Loucy (cell line): ENCODE results near the gene SYT2.
"Not testable (repeated sequence)": the region's sequence is repeated elsewhere in the genome, so short reads cannot be mapped to it uniquely, and the experiment has no call there.

Source experiments
- H2AFZ ChIP-seq: fragments of 200-600 bp; sonication (generic); 2 replicates; pipeline ENCODE4 v1.6.0; 2016; ENCODE audit warnings: antibody characterized with exemption, mild to moderate bottlenecking, low read length, moderate library complexity
- H3F3A ChIP-seq: fragments of 200-600 bp; 2 replicates; pipeline ENCODE4 v1.6.0; 2016; ENCODE audit warnings: antibody characterized with exemption, low read depth, mild to moderate bottlenecking
- H3K27me3 ChIP-seq: fragments of 200-600 bp; sonication (generic); 2 replicates; pipeline ENCODE4 v1.6.1; 2014; ENCODE audit warnings: low read length, mild to moderate bottlenecking; ENCODE audit not compliant: insufficient read depth, poor library complexity, severe bottlenecking
- H3K36me3 ChIP-seq: fragments of 200-600 bp; sonication (generic); 2 replicates; pipeline ENCODE4 v1.6.1; 2016; ENCODE audit warnings: low read length; ENCODE audit not compliant: insufficient read depth
- H3K4me1 ChIP-seq: fragments of 200-600 bp; sonication (generic); 2 replicates; pipeline ENCODE4 v1.5.1; 2014; ENCODE audit warnings: low read length, mild to moderate bottlenecking; ENCODE audit not compliant: insufficient read depth, poor library complexity, severe bottlenecking
- H3K4me2 ChIP-seq: fragments of 200-600 bp; sonication (generic); 2 replicates; pipeline ENCODE4 v1.6.0; 2014; ENCODE audit warnings: antibody characterized with exemption, low read length, low read depth, mild to moderate bottlenecking; ENCODE audit not compliant: poor library complexity, severe bottlenecking
- H3K4me3 ChIP-seq: fragments of 200-600 bp; sonication (generic); 2 replicates; pipeline ENCODE4 v1.5.1; 2014; ENCODE audit warnings: low read length, mild to moderate bottlenecking, mixed read lengths; ENCODE audit not compliant: poor library complexity, severe bottlenecking
- H3K79me2 ChIP-seq: fragments of 200-600 bp; sonication (generic); 2 replicates; pipeline ENCODE4 v1.6.1; 2014; ENCODE audit warnings: low read length; ENCODE audit not compliant: insufficient read depth
- H3K9ac ChIP-seq: fragments of 200-600 bp; sonication (generic); 2 replicates; pipeline ENCODE4 v1.6.0; 2014; ENCODE audit warnings: mild to moderate bottlenecking, low read depth, low read length, moderate library complexity; ENCODE audit not compliant: poor library complexity, severe bottlenecking
- H3K9me2 ChIP-seq: fragments of 200-600 bp; sonication (generic); replicated peaks from 2 replicates; pipeline ENCODE4 v1.6.1; 2016; ENCODE audit warnings: low read depth, low read length, mixed read lengths
- H3K9me3 ChIP-seq: fragments of 200-600 bp; sonication (generic); 2 replicates; pipeline ENCODE4 v1.6.1; 2014; ENCODE audit warnings: mild to moderate bottlenecking, antibody characterized with exemption, low read length, low read depth; ENCODE audit not compliant: insufficient read depth
- H4K20me1 ChIP-seq: fragments of 200-600 bp; sonication (generic); 2 replicates; pipeline ENCODE4 v1.6.0; 2014; ENCODE audit warnings: antibody characterized with exemption, low read length, mild to moderate bottlenecking; ENCODE audit not compliant: insufficient read depth, poor library complexity, severe bottlenecking
- EZH2phosphoT487 ChIP-seq: fragments of 200-600 bp; IDR thresholded peaks from 2 replicates; pipeline ENCODE4 v1.6.1; 2018; ENCODE audit warnings: antibody characterized with exemption, mild to moderate bottlenecking, moderate library complexity, borderline replicate concordance
- TF ChIP-seq, protein P1 (sequence below): fragments of 200-600 bp; sonication (generic); conservative IDR thresholded peaks from 2 replicates; pipeline ENCODE4 v1.5.1; 2014; ENCODE audit warnings: mild to moderate bottlenecking, antibody characterized with exemption, low read length

SYT2 gene

DNA sequence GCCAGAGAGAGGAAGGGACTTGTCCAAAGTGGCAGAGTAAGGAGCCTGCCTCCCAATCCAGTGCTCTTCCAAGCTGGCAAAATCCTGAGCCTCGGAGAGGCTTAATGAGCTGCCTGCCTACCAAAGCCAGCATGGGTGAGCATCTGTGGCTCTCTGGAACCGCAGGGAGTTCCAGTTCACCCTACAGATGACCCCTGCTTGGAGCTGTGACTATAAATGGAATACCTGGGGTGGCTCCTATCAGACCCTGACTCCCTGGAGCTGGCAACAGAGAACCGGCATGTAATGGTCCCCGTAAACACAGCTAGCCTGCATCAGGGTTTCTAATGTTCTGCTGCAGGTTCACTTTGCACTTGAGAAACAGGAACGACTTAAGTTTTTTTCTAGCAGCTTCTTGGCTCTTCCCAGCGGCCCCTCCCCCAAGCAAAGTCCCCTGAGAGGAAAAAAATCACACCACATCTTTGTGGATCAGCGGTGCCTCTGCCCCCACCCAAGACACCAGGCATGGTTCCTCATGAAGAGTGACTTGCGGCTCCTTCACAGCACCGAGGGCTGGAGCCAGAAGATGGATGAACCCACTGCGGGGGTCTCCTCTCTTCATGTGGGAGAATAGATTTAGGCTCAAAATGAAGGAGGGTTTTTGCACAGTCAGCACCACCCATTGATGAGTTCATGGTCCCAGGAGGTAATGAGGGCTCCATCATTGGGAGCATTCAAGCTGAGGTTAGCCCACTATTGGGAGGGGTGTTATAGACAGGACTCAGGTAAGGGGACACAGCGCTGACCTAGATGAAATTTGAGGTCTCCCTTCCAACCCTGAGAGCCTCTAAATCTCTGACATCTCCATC is 79.0 kb downstream of the SYT2 start:
- no peaks in the 10 kb centered on the region for H3F3A ChIP-seq
- H3K4me2 ChIP-seq, result no peak overlapping the region
- no peak overlapping the region for H3K4me3 ChIP-seq
- no peaks in the 10 kb centered on the region for H3K9me2 ChIP-seq
- H3K36me3 ChIP-seq, result no peaks in the 10 kb centered on the region
- H2AFZ ChIP-seq, result no peak overlapping the region
- TF ChIP-seq, protein P1, sequence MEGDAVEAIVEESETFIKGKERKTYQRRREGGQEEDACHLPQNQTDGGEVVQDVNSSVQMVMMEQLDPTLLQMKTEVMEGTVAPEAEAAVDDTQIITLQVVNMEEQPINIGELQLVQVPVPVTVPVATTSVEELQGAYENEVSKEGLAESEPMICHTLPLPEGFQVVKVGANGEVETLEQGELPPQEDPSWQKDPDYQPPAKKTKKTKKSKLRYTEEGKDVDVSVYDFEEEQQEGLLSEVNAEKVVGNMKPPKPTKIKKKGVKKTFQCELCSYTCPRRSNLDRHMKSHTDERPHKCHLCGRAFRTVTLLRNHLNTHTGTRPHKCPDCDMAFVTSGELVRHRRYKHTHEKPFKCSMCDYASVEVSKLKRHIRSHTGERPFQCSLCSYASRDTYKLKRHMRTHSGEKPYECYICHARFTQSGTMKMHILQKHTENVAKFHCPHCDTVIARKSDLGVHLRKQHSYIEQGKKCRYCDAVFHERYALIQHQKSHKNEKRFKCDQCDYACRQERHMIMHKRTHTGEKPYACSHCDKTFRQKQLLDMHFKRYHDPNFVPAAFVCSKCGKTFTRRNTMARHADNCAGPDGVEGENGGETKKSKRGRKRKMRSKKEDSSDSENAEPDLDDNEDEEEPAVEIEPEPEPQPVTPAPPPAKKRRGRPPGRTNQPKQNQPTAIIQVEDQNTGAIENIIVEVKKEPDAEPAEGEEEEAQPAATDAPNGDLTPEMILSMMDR, result no peak
- no peak for TF ChIP-seq EZH2phosphoT487
- H3K27me3 ChIP-seq, result no peaks in the 10 kb centered on the region
- H3K9me3 ChIP-seq, result no peaks in the 10 kb centered on the region
- H3K4me1 ChIP-seq, result peaks cover 30% of the 10 kb centered on the region
- no peaks in the 10 kb centered on the region for H4K20me1 ChIP-seq
- no peak overlapping the region for H3K9ac ChIP-seq
- H3K79me2 ChIP-seq, result no peaks in the 10 kb centered on the region

DNA sequence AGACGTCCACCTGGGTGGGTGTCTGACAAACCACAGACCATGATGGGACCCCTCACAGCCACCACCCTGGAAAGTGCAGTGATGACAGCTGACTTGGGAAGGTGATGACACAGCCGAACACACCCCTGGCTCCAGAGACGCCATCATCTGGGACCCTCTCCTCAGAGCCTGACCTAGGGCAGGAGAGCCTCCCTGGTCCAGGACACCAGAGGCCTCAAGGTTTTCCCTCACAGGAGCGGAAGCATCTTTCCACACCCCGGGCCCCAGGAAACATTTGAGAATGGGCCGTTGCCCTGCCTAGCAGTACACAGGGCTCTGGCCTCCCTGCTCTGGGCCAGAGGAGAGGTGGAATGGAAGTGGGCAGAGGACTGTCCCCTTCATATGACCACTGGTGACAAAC is 79.7 kb downstream of the SYT2 start:
- Histone ChIP-seq H3K4me1 (peaks cover 30% of the 10 kb centered on the region), H3K79me2 (no peaks in the 10 kb centered on the region)

GRCh38 chr1:202630096-202630495 is 80.2 kb downstream of the SYT2 start:
- H3K36me3 ChIP-seq, H3K9ac ChIP-seq, H4K20me1 ChIP-seq, H3K79me2 ChIP-seq, H3K4me3 ChIP-seq, H3K27me3 ChIP-seq, H3K9me2 ChIP-seq, H3K9me3 ChIP-seq, H3F3A ChIP-seq, H2AFZ ChIP-seq, H3K4me2 ChIP-seq: not testable (repeated sequence)
- H3K4me1 ChIP-seq, result peaks cover 30% of the 10 kb centered on the region

More for the DNA sequence above, 79.7 kb downstream of the SYT2 start:
- Histone ChIP-seq H3K27me3 (no peaks in the 10 kb centered on the region), H3K4me2 (no peak overlapping the region), H3K9ac (no peak overlapping the region), H3K9me2 (no peaks in the 10 kb centered on the region), H2AFZ (no peak overlapping the region), H3K9me3 (no peaks in the 10 kb centered on the region), H3K36me3 (no peaks in the 10 kb centered on the region), H4K20me1 (no peaks in the 10 kb centered on the region), H3F3A (no peaks in the 10 kb centered on the region), H3K4me3 (no peak overlapping the region)
- TF ChIP-seq EZH2phosphoT487, result no peak
- TF ChIP-seq, protein P1, result no peak

GRCh38 chr1:202629257-202629811 is 80.9 kb downstream of the SYT2 start:
- not testable (repeated sequence) for H3K9me2 ChIP-seq, H3K9me3 ChIP-seq, H3K4me3 ChIP-seq, H2AFZ ChIP-seq, H3K9ac ChIP-seq, H3F3A ChIP-seq, H3K27me3 ChIP-seq, H4K20me1 ChIP-seq, H3K36me3 ChIP-seq, H3K79me2 ChIP-seq
- peak overlapping the region; percentile 30 for H3K4me2 ChIP-seq
- peaks cover 30% of the 10 kb centered on the region for H3K4me1 ChIP-seq
